HEK293 (cell line): ENCODE measurements around the gene COL8A1.

Experiments
- CTCF ChIA-PET: fragments of 350-600 bp; formaldehyde crosslinking; extraction: SDS; loops from one replicate; lab custom pipeline; 2021; ENCODE audit warnings: antibody characterized with exemption; lab: Yijun Ruan, JAX
- POLR2A ChIA-PET: fragments of 300-600 bp; formaldehyde crosslinking; extraction: SDS; loops from one replicate; lab custom pipeline; 2020; ENCODE audit warnings: antibody characterized with exemption, inconsistent platforms; lab: Yijun Ruan, JAX
- H3K27ac ChIP-seq: fragments of 200-500 bp; sonication (Bioruptor generic); 2 replicates; pipeline ENCODE4 v1.5.1; 2014; ENCODE audit warnings: low read depth, low read length, control low read depth, inconsistent platforms; ENCODE audit errors: extremely low read depth
- H3K36me3 ChIP-seq, 2 experiments: fragments of 200-500 bp in 1 of 2; sonication (Bioruptor generic) in 1 of 2; 1 replicate in 1 of 2; 2 replicates in 1 of 2; pipeline ENCODE4 v1.5.1; 2014 to 2017; ENCODE audit warnings: inconsistent platforms in 2 of 2, low read length in 2 of 2; ENCODE audit not compliant: control insufficient read depth in 2 of 2, insufficient read depth in 1 of 2
- H3K4me1 ChIP-seq: fragments of 200-500 bp; sonication (Bioruptor generic); 2 replicates; pipeline ENCODE4 v1.5.1; 2014; ENCODE audit warnings: mild to moderate bottlenecking, low read length, inconsistent platforms; ENCODE audit not compliant: control insufficient read depth, insufficient read depth
- H3K4me3 ChIP-seq: 2 replicates; pipeline ENCODE4 v1.5.1; 2011; ENCODE audit warnings: low read depth, mild to moderate bottlenecking, control low read depth, low read length, moderate library complexity
- H3K9me3 ChIP-seq: fragments of 200-500 bp; sonication (Bioruptor generic); 2 replicates; pipeline ENCODE4 v1.5.1; 2014; ENCODE audit warnings: low read depth, low read length, inconsistent platforms; ENCODE audit not compliant: control insufficient read depth, insufficient read depth
- KLF1 ChIP-seq: fragments of 450-650 bp; formaldehyde crosslinking; IDR thresholded peaks from 2 replicates; pipeline ENCODE4 v1.5.1; 2016; ENCODE audit warnings: missing biosample characterization, missing genetic modification characterization
- KLF9 ChIP-seq: fragments of 450-650 bp; formaldehyde crosslinking; IDR thresholded peaks from 2 replicates; pipeline ENCODE4 v1.5.1; 2016; ENCODE audit warnings: missing biosample characterization, missing genetic modification characterization, low read depth
- SCRT2 ChIP-seq: fragments of 450-650 bp; formaldehyde crosslinking; IDR thresholded peaks from 2 replicates; pipeline ENCODE4 v1.5.1; 2016; ENCODE audit warnings: missing biosample characterization, missing genetic modification characterization
- TSHZ1 ChIP-seq: fragments of 450-650 bp; formaldehyde crosslinking; IDR thresholded peaks from 2 replicates; pipeline ENCODE4 v1.5.1; 2016; ENCODE audit warnings: missing biosample characterization, missing genetic modification characterization, borderline replicate concordance
- ZBTB21 ChIP-seq: fragments of 450-650 bp; formaldehyde crosslinking; IDR thresholded peaks from 2 replicates; pipeline ENCODE4 v1.5.1; 2017; ENCODE audit warnings: missing biosample characterization, missing genetic modification characterization
- ZBTB44 ChIP-seq: fragments of 450-650 bp; IDR thresholded peaks from 2 replicates; pipeline ENCODE4 v1.5.1; 2018; ENCODE audit warnings: missing biosample characterization, mild to moderate bottlenecking, missing genetic modification characterization
- ZBTB7A ChIP-seq: fragments of 450-650 bp; formaldehyde crosslinking; IDR thresholded peaks from 2 replicates; pipeline ENCODE4 v1.5.1; 2016; ENCODE audit warnings: low read depth, missing biosample characterization, missing genetic modification characterization
- ZFP41 ChIP-seq: fragments of 450-650 bp; formaldehyde crosslinking; IDR thresholded peaks from 2 replicates; pipeline ENCODE4 v1.5.1; 2016; ENCODE audit warnings: missing biosample characterization, missing genetic modification characterization, borderline replicate concordance
- ZFP69B ChIP-seq: fragments of 450-650 bp; formaldehyde crosslinking; IDR thresholded peaks from 2 replicates; pipeline ENCODE4 v1.5.1; 2016; ENCODE audit warnings: missing biosample characterization, missing genetic modification characterization
- ZNF175 ChIP-seq: fragments of 450-650 bp; formaldehyde crosslinking; IDR thresholded peaks from 2 replicates; pipeline ENCODE4 v1.5.1; 2016; ENCODE audit warnings: missing biosample characterization, missing genetic modification characterization
- ZNF184 ChIP-seq: fragments of 450-650 bp; IDR thresholded peaks from 2 replicates; pipeline ENCODE4 v1.5.1; 2018; ENCODE audit warnings: missing biosample characterization, mild to moderate bottlenecking, missing genetic modification characterization
- ZNF2 ChIP-seq: fragments of 450-650 bp; formaldehyde crosslinking; IDR thresholded peaks from 2 replicates; pipeline ENCODE4 v1.5.1; 2016; ENCODE audit warnings: missing biosample characterization, missing genetic modification characterization
- ZNF248 ChIP-seq: fragments of 450-650 bp; formaldehyde crosslinking; IDR thresholded peaks from 2 replicates; pipeline ENCODE4 v1.5.1; 2017; ENCODE audit warnings: missing biosample characterization, missing genetic modification characterization
- ZNF274 ChIP-seq, 2 experiments: fragments of 200-500 bp in 1 of 2; fragments of 450-650 bp in 1 of 2; sonication (Bioruptor generic) in 1 of 2; formaldehyde crosslinking in 1 of 2; IDR thresholded peaks; 2 replicates each; pipeline versions ENCODE4 v1.5.1 to v1.6.1; 2014 to 2016; ENCODE audit warnings: borderline replicate concordance in 1 of 2, inconsistent platforms in 1 of 2, low read length in 1 of 2, missing biosample characterization in 1 of 2, missing genetic modification characterization in 1 of 2
- ZNF280C ChIP-seq: fragments of 450-650 bp; formaldehyde crosslinking; IDR thresholded peaks from 2 replicates; pipeline ENCODE4 v1.5.1; 2016; ENCODE audit warnings: missing biosample characterization, missing genetic modification characterization
- ZNF341 ChIP-seq: fragments of 450-650 bp; formaldehyde crosslinking; IDR thresholded peaks from 2 replicates; pipeline ENCODE4; 2016; ENCODE audit warnings: low read depth, missing biosample characterization, missing genetic modification characterization
- ZNF394 ChIP-seq: fragments of 450-650 bp; formaldehyde crosslinking; IDR thresholded peaks from 2 replicates; pipeline ENCODE4 v1.5.1; 2016; ENCODE audit warnings: missing biosample characterization, missing genetic modification characterization, mild to moderate bottlenecking, moderate library complexity, borderline replicate concordance
- ZNF580 ChIP-seq: fragments of 450-650 bp; formaldehyde crosslinking; IDR thresholded peaks from 2 replicates; pipeline ENCODE4 v1.5.1; 2016; ENCODE audit warnings: missing biosample characterization, missing genetic modification characterization
- ZNF621 ChIP-seq: fragments of 450-650 bp; formaldehyde crosslinking; IDR thresholded peaks from 2 replicates; pipeline ENCODE4 v1.5.1; 2017; ENCODE audit warnings: missing biosample characterization, missing genetic modification characterization
- ZNF626 ChIP-seq: fragments of 450-650 bp; sonication (Bioruptor Pico); formaldehyde crosslinking; IDR thresholded peaks from 2 replicates; pipeline ENCODE4 v1.5.1; 2018; ENCODE audit warnings: missing biosample characterization, missing genetic modification characterization, inconsistent platforms
- ZNF76 ChIP-seq: fragments of 450-650 bp; formaldehyde crosslinking; IDR thresholded peaks from 2 replicates; pipeline ENCODE4; 2016; ENCODE audit warnings: low read depth, missing biosample characterization, missing genetic modification characterization, borderline replicate concordance
- ZSCAN4 ChIP-seq: fragments of 450-650 bp; formaldehyde crosslinking; IDR thresholded peaks from 2 replicates; pipeline ENCODE4 v1.5.1; 2017; ENCODE audit warnings: missing biosample characterization, missing genetic modification characterization
- ZSCAN5A ChIP-seq: fragments of 450-650 bp; formaldehyde crosslinking; IDR thresholded peaks from 2 replicates; pipeline ENCODE4 v1.5.1; 2016; ENCODE audit warnings: missing biosample characterization, missing genetic modification characterization

The COL8A1 gene

GRCh38 chr3:99843590-99844258 lies 205.3 kb downstream of the COL8A1 start:
- no peak overlapping the region for H3K27ac ChIP-seq
- H3K4me3 ChIP-seq = no peak overlapping the region
- CTCF ChIA-PET = interaction anchor here (0.6 to 2.3 kb wide), 24 partner anchors 10 to 914 kb away, joined by 3 to 20 read pairs (median 5); no protein-coding TSS in a partner anchor
- H3K4me1 ChIP-seq = no peaks in the 10 kb centered on the region
- no peak for TF ChIP-seq ZFP41 (tag by site-specific recombination)
- TF ChIP-seq ZNF280C (tag by site-specific recombination) = no peak
- no peak for TF ChIP-seq ZNF274 (IDR thresholded peaks at IDR 0.05; ENCODE audit: low read length)
- no peak for TF ChIP-seq ZNF274 (tag by site-specific recombination; IDR thresholded peaks at IDR 0.05; ENCODE audit: borderline replicate concordance)
- TF ChIP-seq ZNF580 = no peak
- no peak for TF ChIP-seq ZSCAN5A (tag by site-specific recombination)
- TF ChIP-seq ZNF248 (tag by site-specific recombination) = no peak
- no peak for TF ChIP-seq KLF1 (tag by site-specific recombination)
- TF ChIP-seq ZNF76 (tag by site-specific recombination) = no peak
- TF ChIP-seq ZNF175 (tag by site-specific recombination) = no peak
- no peak for TF ChIP-seq SCRT2 (tag by site-specific recombination)
- TF ChIP-seq ZNF184 (tag by site-specific recombination) = no peak
- no peak for TF ChIP-seq ZFP69B
- no peak for TF ChIP-seq ZBTB7A
- no peak for TF ChIP-seq ZNF626 (tag by site-specific recombination)
- no peak for TF ChIP-seq ZBTB21 (tag by site-specific recombination)
- no peak for TF ChIP-seq ZNF2
- no peak for TF ChIP-seq ZSCAN4 (tag by site-specific recombination)
- POLR2A ChIA-PET = interaction anchor here (0.6 kb wide), 1 partner anchor 169 kb away, joined by 3 read pairs; no protein-coding TSS in a partner anchor
- no peaks in the 10 kb centered on the region for H3K9me3 ChIP-seq
- no peaks in the 10 kb centered on the region for H3K36me3 ChIP-seq

- Histone ChIP-seq H3K36me3 (no peaks in the 10 kb centered on the region), H3K9me3 (no peaks in the 10 kb centered on the region)
- POLR2A ChIA-PET = no interaction called here
- TF ChIP-seq ZNF341 (tag by site-specific recombination) (no peak), KLF9 (tag by site-specific recombination) (no peak), ZNF394 (tag by site-specific recombination) (no peak), ZNF621 (tag by site-specific recombination) (no peak), ZBTB44 (tag by site-specific recombination) (no peak), TSHZ1 (tag by site-specific recombination) (no peak)
- TF ChIP-seq, all 188 proteins: peak for 0
- H3K4me3 ChIP-seq = no peak overlapping the region
- CTCF ChIA-PET = interaction anchor here (1.3 kb wide), 1 partner anchor 58 kb away, joined by 4 read pairs; no protein-coding TSS in a partner anchor
- no peak overlapping the region for H3K27ac ChIP-seq
- H3K4me1 ChIP-seq = no peaks in the 10 kb centered on the region
Observed at GRCh38 chr3:99845331-99845730, 206.9 kb downstream of the COL8A1 start.
